Measurements from ENCODE around the gene SEMA3G.

SEMA3G gene

GRCh38 chr3:52477076-52477795 lies 32.3 kb upstream of the SEMA3G start:
- Histone ChIP-seq H3K36me3 (ENCODE audit: insufficient read depth, low read length) (peaks cover 93% of the 10 kb centered on the region), H3K4me3 (ENCODE audit: low read length) (no peak overlapping the region), H3K4me1 (ENCODE audit: control insufficient read depth, insufficient read depth, low read length) (no peaks in the 10 kb centered on the region), H3K4me2 (ENCODE audit: low read length) (no peak overlapping the region), H3K9me3 (replicated peaks; ENCODE audit: low read length) (no peaks in the 10 kb centered on the region), H3K27me3 (ENCODE audit: control insufficient read depth, insufficient read depth, low read length) (no peaks in the 10 kb centered on the region), H3K9ac (ENCODE audit: low read depth, low read length) (no peak overlapping the region)

GRCh38 chr3:52473026-52473425 lies 28.1 kb upstream of the SEMA3G start:
- Histone ChIP-seq H3K4me1 (ENCODE audit: control insufficient read depth, insufficient read depth, low read length) (peaks cover 7% of the 10 kb centered on the region), H3K4me2 (ENCODE audit: low read length) (no peak overlapping the region), H3K9me3 (replicated peaks; ENCODE audit: low read length) (no peaks in the 10 kb centered on the region), H3K36me3 (ENCODE audit: insufficient read depth, low read length) (peaks cover 73% of the 10 kb centered on the region), H3K4me3 (ENCODE audit: low read length) (no peak overlapping the region), H3K27me3 (ENCODE audit: control insufficient read depth, insufficient read depth, low read length) (no peaks in the 10 kb centered on the region), H3K9ac (ENCODE audit: low read depth, low read length) (no peak overlapping the region)

GRCh38 chr3:52472239-52473000 lies 27.5 kb upstream of the SEMA3G start:
- H3K4me1 ChIP-seq (ENCODE audit: control insufficient read depth, insufficient read depth, low read length), result peaks cover 8% of the 10 kb centered on the region
- no peak overlapping the region for H3K4me3 ChIP-seq (ENCODE audit: low read length)
- no peak overlapping the region for H3K9ac ChIP-seq (ENCODE audit: low read depth, low read length)
- H3K27me3 ChIP-seq (ENCODE audit: control insufficient read depth, insufficient read depth, low read length), result no peaks in the 10 kb centered on the region
- H3K4me2 ChIP-seq (ENCODE audit: low read length), result no peak overlapping the region
- no peaks in the 10 kb centered on the region for H3K9me3 ChIP-seq (replicated peaks; ENCODE audit: low read length)
- H3K36me3 ChIP-seq (ENCODE audit: insufficient read depth, low read length), result peaks cover 69% of the 10 kb centered on the region

GRCh38 chr3:52471371-52472238 lies 26.7 kb upstream of the SEMA3G start:
- Histone ChIP-seq H3K36me3 (ENCODE audit: insufficient read depth, low read length) (peaks cover 66% of the 10 kb centered on the region), H3K27me3 (ENCODE audit: control insufficient read depth, insufficient read depth, low read length) (no peaks in the 10 kb centered on the region), H3K4me1 (ENCODE audit: control insufficient read depth, insufficient read depth, low read length) (peaks cover 8% of the 10 kb centered on the region)

GRCh38 chr3:52470920-52471319 lies 26.0 kb upstream of the SEMA3G start:
- H3K9ac ChIP-seq (ENCODE audit: low read depth, low read length), result no peak overlapping the region
- no peak overlapping the region for H3K4me2 ChIP-seq (ENCODE audit: low read length)
- peaks cover 12% of the 10 kb centered on the region for H3K4me1 ChIP-seq (ENCODE audit: control insufficient read depth, insufficient read depth, low read length)
- H3K9me3 ChIP-seq (replicated peaks; ENCODE audit: low read length), result no peaks in the 10 kb centered on the region
- peaks cover 62% of the 10 kb centered on the region for H3K36me3 ChIP-seq (ENCODE audit: insufficient read depth, low read length)
- H3K27me3 ChIP-seq (ENCODE audit: control insufficient read depth, insufficient read depth, low read length), result no peaks in the 10 kb centered on the region
- no peak overlapping the region for H3K4me3 ChIP-seq (ENCODE audit: low read length)

More at GRCh38 chr3:52471371-52472238, 26.7 kb upstream of the SEMA3G start:
- no peak overlapping the region for H3K4me2 ChIP-seq (ENCODE audit: low read length)
- H3K9ac ChIP-seq (ENCODE audit: low read depth, low read length), result no peak overlapping the region
- H3K9me3 ChIP-seq (replicated peaks; ENCODE audit: low read length), result no peaks in the 10 kb centered on the region
- H3K4me3 ChIP-seq (ENCODE audit: low read length), result no peak overlapping the region

GRCh38 chr3:52469001-52469400 lies 24.1 kb upstream of the SEMA3G start:
- no peaks in the 10 kb centered on the region for H3K9me3 ChIP-seq (replicated peaks; ENCODE audit: low read length)
- no peak overlapping the region for H3K4me3 ChIP-seq (ENCODE audit: low read length)
- peaks cover 19% of the 10 kb centered on the region for H3K4me1 ChIP-seq (ENCODE audit: control insufficient read depth, insufficient read depth, low read length)
- no peak overlapping the region for H3K4me2 ChIP-seq (ENCODE audit: low read length)
- peaks cover 61% of the 10 kb centered on the region for H3K36me3 ChIP-seq (ENCODE audit: insufficient read depth, low read length)
- H3K9ac ChIP-seq (ENCODE audit: low read depth, low read length), result no peak overlapping the region
- no peaks in the 10 kb centered on the region for H3K27me3 ChIP-seq (ENCODE audit: control insufficient read depth, insufficient read depth, low read length)

- Histone ChIP-seq H3K36me3 (ENCODE audit: insufficient read depth, low read length) (peaks cover 56% of the 10 kb centered on the region), H3K27me3 (ENCODE audit: control insufficient read depth, insufficient read depth, low read length) (no peaks in the 10 kb centered on the region), H3K4me3 (ENCODE audit: low read length) (no peak overlapping the region), H3K9ac (ENCODE audit: low read depth, low read length) (no peak overlapping the region), H3K4me1 (ENCODE audit: control insufficient read depth, insufficient read depth, low read length) (peaks cover 19% of the 10 kb centered on the region), H3K4me2 (ENCODE audit: low read length) (no peak overlapping the region), H3K9me3 (replicated peaks; ENCODE audit: low read length) (no peaks in the 10 kb centered on the region)
Observed at GRCh38 chr3:52468336-52468735, 23.4 kb upstream of the SEMA3G start.

- H3K36me3 ChIP-seq (ENCODE audit: insufficient read depth, low read length), result peaks cover 51% of the 10 kb centered on the region
- H3K4me3 ChIP-seq (ENCODE audit: low read length), result no peak overlapping the region
- no peaks in the 10 kb centered on the region for H3K9me3 ChIP-seq (replicated peaks; ENCODE audit: low read length)
- H3K9ac ChIP-seq (ENCODE audit: low read depth, low read length), result no peak overlapping the region
- no peak overlapping the region for H3K4me2 ChIP-seq (ENCODE audit: low read length)
- H3K4me1 ChIP-seq (ENCODE audit: control insufficient read depth, insufficient read depth, low read length), result peaks cover 16% of the 10 kb centered on the region
- no peaks in the 10 kb centered on the region for H3K27me3 ChIP-seq (ENCODE audit: control insufficient read depth, insufficient read depth, low read length)
Observed at GRCh38 chr3:52463416-52463815, 18.5 kb upstream of the SEMA3G start.

- H3K4me2 ChIP-seq (ENCODE audit: low read length), result no peak overlapping the region
- no peaks in the 10 kb centered on the region for H3K27me3 ChIP-seq (ENCODE audit: control insufficient read depth, insufficient read depth, low read length)
- peaks cover 15% of the 10 kb centered on the region for H3K4me1 ChIP-seq (ENCODE audit: control insufficient read depth, insufficient read depth, low read length)
- peaks cover 57% of the 10 kb centered on the region for H3K36me3 ChIP-seq (ENCODE audit: insufficient read depth, low read length)
- H3K9me3 ChIP-seq (replicated peaks; ENCODE audit: low read length), result no peaks in the 10 kb centered on the region
- H3K9ac ChIP-seq (ENCODE audit: low read depth, low read length), result no peak overlapping the region
- no peak overlapping the region for H3K4me3 ChIP-seq (ENCODE audit: low read length)
Observed at GRCh38 chr3:52461874-52462273, 17.0 kb upstream of the SEMA3G start.

- Histone ChIP-seq H3K27me3 (ENCODE audit: control insufficient read depth, insufficient read depth, low read length) (no peaks in the 10 kb centered on the region), H3K4me2 (ENCODE audit: low read length) (no peak overlapping the region), H3K4me3 (ENCODE audit: low read length) (no peak overlapping the region), H3K9me3 (replicated peaks; ENCODE audit: low read length) (no peaks in the 10 kb centered on the region), H3K36me3 (ENCODE audit: insufficient read depth, low read length) (peaks cover 40% of the 10 kb centered on the region), H3K9ac (ENCODE audit: low read depth, low read length) (no peak overlapping the region), H3K4me1 (ENCODE audit: control insufficient read depth, insufficient read depth, low read length) (peaks cover 18% of the 10 kb centered on the region)
Observed at GRCh38 chr3:52458770-52459545, 14.1 kb upstream of the SEMA3G start.

Data from skeletal muscle satellite cell (primary cell).